Mesenteric fat pad (tissue), 1 donor: ENCODE results near the gene MYOF. TPM values are rescaled to one million over a fixed set of nuclear protein-coding genes. Genes with fewer than 3 reads are reported as not detected.
"Not testable (repeated sequence)": the region's sequence is repeated elsewhere in the genome, so short reads cannot be mapped to it uniquely, and the experiment has no call there.

ENCODE experiments used
- DNase-seq: peaks from one replicate; pipeline ENCODE4 v3.0.0-alpha.2; 2020; ENCODE audit warnings: low spot score
- total RNA-seq: library from RNA; stranded (reverse); fragmentation: NEBNext Ultra II Directional; extraction: Animal tissue kit (Norgen Biotek cat#: 25700); gene quantifications from one replicate; pipeline ENCODE4 v1.2.1, GENCODE V29; 2021
- donor health status: DM: yes; HTN: yes; CAD: no.

Gene MYOF
- total RNA-seq, 1 donor from 2014 or later, result 87.8 TPM

DNA sequence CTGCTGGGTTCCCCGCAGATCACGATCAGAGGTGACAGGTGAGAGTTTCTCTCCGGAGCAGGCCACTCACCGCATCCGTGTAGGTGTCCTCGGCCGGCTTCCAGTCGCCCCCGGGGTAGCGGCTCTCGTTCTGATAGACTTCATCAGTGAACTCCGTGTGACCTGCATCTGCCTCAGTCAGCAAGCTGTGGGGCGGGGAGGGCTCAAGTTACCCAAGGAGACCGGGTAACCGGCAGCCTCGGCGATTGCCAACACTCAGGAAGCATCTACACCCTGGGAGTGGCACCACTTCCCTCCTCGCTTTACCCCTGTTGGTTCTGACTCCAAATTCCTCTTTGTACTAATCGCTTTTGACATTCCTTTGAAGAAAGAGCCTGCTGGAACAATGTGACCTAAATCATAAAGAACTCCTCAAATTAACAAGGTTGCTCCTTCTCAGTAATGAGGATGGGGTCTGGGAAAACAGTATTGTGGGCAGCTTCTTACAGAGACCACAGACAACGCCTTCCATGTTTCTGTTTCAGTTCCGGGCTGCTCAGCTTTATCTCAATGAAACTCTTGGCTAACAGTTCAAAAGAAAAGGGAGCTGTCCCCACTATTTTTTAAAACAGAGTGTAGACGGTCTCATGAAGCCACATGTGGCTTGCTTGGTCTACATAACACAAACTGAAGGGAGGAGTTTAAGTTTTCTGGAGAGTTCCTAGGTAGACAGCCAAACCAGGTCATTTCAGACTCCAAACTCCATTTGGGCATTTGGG, 118.1 kb downstream of the MYOF start:
- DNase-seq, result no peak

- DNase-seq, result not testable (repeated sequence)
These were observed 123.7 kb downstream of the MYOF start for GRCh38 chr10:93358398-93358797.

GRCh38 chr10:93357680-93358079, 124.5 kb downstream of the MYOF start:
- no peak for DNase-seq

DNA sequence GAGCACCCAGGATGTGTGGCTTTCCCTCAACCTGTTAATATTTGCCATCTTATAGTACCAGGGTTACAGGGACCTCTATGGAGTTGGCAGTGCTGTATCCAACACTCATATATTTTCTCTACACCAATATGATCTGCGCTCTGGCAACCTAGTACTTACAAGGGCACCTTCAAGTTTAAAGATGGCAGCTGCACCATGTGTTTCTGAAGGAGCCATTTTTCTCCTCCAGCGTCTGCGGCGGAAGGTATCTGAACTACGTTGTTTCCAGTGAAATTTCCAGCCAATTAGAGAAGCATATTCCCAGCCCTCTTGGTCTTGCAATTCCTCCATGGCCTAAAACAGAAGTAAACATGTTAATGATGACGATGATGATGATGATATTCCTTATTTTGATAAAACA, 125.6 kb downstream of the MYOF start:
- DNase-seq, result no peak

DNA sequence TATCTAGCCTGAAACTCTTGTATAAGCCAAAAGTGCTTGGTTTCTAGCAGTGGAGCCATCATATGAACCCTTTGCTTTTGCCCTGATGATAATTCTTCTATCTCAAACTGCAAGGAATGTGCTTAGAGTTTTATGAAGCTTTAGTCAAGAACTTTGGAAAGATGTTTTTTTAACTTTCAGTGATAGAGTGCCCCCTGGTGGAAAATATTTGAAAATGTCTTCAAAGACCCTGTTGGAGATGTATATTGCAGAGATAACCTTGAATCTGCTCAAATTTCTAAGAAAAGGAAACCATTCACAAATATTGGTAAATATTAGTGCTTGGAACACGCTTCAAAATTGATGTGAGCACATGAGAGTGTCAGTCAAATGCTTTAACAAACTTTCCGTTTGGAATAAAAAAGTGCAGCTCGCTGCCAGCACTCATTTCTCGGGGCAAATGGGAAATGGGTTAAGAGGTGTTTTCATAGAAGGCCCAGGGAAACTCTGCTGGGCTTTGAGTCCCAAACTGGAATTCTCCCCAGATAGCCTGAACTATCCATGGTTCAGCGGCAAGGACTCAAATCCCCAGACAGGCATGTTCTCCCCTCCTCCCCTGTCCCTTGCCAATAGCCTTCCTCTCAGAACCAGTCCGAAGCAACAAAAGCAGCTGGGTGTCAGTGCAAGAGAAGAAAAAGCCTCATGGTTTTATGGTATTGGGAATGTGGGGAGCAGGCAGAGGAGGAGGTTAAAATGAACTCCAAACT, 129.3 kb downstream of the MYOF start:
- no peak for DNase-seq

GRCh38 chr10:93346694-93347093, 135.4 kb downstream of the MYOF start:
- no peak for DNase-seq

DNA sequence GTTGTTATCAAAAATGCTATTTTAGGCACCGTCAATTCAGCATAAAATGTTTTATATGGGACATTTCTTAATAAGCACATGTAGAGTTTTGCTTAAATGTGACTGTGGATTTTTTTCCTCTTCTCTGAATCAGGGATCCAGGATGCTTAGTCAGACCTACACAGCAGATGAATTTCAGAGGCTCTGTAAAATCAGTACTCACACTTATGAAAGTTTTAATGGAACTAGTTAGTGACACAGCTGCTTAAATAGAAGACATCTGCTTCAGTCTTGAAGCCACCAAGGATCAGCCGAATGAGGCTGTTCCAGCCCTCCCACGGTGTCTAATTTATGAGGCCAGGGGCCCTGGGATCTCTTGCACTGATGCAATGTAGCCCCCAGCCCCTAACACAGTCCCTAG, 136.0 kb downstream of the MYOF start:
- DNase-seq, result no peak

DNA sequence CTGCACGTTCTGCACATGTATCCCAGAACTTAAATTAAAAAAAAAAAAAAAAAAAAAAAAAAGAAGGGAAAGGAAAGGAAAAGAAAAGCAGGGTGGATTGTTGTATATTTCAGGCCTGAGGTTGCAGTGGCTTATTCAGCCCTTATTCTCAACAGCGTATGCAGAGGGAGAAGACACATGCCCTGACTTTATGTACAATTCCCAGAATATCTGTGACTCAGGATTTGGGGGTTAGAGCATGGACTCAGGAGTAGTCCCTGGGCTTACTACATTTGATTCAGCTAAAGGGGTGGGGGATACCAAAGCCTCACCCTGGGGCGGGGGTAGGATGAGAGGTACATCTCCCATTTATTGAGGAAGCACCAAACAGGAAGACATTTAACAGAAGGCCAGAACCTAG, 137.4 kb downstream of the MYOF start:
- no peak for DNase-seq

- no peak for DNase-seq
These were observed 139.2 kb downstream of the MYOF start for GRCh38 chr10:93342921-93343320.

- DNase-seq, result no peak
These were observed 139.8 kb downstream of the MYOF start for GRCh38 chr10:93342366-93342765.

- no peak for DNase-seq
These were observed 144.8 kb downstream of the MYOF start for GRCh38 chr10:93337309-93337721.

DNA sequence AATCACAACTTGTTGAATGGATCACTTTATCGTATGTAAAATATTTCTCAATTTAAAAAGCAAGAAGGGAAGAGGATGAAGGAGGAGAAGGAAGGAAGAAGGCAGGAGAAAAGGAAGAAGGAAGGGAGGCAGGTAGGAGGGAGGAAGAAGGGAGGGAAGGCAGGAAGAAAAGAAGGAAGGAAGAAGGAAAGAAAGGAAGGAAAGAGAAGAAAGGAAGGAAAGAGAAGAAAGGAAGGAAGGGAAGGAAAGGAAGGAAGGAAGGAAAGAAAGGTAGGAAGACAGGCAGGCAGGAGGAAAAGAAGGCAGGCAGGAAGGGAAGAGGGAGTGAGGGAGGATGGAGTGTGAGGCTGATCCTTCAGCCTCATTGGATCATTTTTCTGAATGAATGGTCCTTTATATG, 145.5 kb downstream of the MYOF start:
- no peak for DNase-seq

- DNase-seq, result no peak
These were observed 146.0 kb downstream of the MYOF start for GRCh38 chr10:93336110-93336509.

GRCh38 chr10:93334901-93335327, 147.2 kb downstream of the MYOF start:
- DNase-seq, result no peak

- no peak for DNase-seq
These were observed 148.0 kb downstream of the MYOF start for GRCh38 chr10:93334181-93334580.

DNA sequence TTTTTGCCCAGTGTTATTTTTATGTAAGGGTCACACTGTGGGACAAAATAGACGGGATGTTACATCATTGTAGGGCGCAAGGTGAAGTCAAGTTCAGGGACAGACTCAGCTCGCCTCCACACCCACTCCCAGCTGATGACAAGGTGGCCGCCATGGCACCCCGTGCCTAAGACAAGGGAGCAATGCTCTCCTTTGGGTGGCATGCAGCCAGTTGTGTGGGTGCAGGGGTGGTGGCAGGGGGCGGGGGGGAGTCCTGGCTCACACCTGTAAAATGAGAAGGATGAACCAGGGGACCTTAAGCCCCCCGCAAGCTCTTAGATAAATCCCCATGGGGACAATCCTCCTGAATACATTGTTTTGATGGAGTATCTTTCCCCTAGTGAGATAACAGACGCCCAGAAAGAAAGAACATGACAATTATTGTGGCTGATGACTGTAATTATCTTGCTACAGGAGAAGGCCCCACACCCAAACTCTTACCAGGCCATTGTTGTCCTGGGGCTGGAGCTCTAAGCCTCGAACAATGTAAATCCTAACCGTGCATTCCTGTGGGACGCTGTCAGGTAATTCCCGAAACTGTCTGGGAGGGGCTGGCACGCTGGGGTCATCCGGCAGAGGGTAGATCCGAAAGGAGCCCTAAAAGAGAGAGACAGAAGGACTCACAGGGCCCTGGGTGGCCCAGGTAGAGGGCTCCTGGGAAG, 148.7 kb downstream of the MYOF start:
- DNase-seq, result no peak

GRCh38 chr10:93330824-93331223, 151.3 kb downstream of the MYOF start:
- DNase-seq, result no peak

- no peak for DNase-seq
These were observed 162.2 kb downstream of the MYOF start for GRCh38 chr10:93319896-93320295.

DNA sequence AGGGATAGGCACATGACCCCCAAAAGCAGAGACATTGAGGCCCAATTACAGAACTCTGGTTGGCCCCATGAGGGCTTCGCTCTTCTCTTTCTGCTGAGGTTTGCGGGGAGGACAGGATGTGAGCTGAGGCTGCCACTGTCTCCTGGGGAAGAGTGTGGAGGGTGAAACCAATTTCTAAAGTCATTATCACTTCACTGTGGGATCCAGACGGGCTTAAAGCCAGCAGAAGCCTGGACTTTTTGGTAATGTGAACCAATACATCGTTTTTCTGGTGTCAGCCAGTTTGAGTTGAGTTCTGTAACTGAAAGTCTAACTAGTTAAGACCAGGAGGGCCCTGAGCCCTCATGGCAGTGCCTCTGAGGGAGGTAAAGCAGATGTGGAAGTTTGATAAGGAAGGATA, 163.0 kb downstream of the MYOF start:
- no peak for DNase-seq

DNA sequence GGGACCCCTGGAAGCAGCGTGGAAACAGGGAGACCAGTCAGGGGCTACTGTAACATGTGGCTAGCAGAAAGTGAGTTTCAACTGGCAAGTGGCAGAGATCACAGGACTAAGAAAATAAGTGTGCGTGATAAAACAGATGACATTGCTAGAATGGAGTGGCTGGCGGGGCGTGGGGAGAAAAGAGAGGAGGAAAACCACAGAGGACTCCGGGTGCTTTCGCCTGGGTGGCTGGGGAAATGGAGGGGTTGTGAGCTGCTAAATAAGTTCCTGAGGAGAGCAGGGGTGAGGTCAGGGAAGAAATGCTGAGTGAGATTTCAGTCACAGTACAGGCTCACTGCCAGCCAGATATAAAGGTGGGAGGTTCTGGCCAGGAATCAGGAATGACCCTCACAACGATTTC, 166.9 kb downstream of the MYOF start:
- no peak for DNase-seq

DNA sequence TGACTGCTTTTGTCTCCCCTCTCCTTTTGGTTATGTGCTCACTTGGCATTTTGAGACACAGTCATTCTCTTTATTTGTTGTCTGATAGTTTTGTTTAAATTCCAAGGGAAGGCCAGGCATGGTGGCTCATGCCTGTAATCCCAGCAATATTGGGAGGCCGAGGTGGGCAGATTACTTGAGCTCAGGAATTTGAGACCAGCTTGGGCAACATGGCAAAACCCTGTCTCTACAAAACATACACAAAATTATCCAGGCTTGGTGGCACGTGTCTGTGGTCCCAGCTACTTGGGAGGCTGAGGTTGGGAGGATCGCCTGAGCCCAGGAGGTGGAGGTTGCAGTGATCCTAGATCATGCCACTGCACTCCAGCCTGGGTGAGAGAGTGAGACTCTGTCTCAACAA, 167.5 kb downstream of the MYOF start:
- not testable (repeated sequence) for DNase-seq

- no peak for DNase-seq
These were observed 168.3 kb downstream of the MYOF start for GRCh38 chr10:93313798-93314197.
